Left ventricle myocardium inferior (tissue), 1 donor: ENCODE data around the gene PLCH1. TPM values are rescaled to one million over a fixed set of nuclear protein-coding genes. Genes with fewer than 3 reads are reported as not detected.

Source experiments
- DNase-seq: peaks from one replicate; pipeline ENCODE4 v3.0.0-alpha.2; 2020
- H3K27ac ChIP-seq: fragments of 200-600 bp; replicated peaks from 2 replicates; pipeline ENCODE4 v1.8.0; 2021
- H3K27me3 ChIP-seq: fragments of 200-600 bp; 2 replicates; pipeline ENCODE4 v1.8.0; 2021; ENCODE audit warnings: low read depth
- H3K36me3 ChIP-seq: fragments of 200-600 bp; 2 replicates; pipeline ENCODE4 v1.8.0; 2021
- H3K4me1 ChIP-seq: fragments of 200-600 bp; 2 replicates; pipeline ENCODE4 v1.8.0; 2021
- H3K4me3 ChIP-seq: fragments of 200-600 bp; 2 replicates; pipeline ENCODE4 v1.8.0; 2021; ENCODE audit warnings: mild to moderate bottlenecking, moderate library complexity
- H3K9me3 ChIP-seq: fragments of 200-600 bp; replicated peaks from 2 replicates; pipeline ENCODE4 v1.8.0; 2021
- CTCF ChIP-seq: fragments of 200-600 bp; IDR thresholded peaks from 2 replicates; pipeline ENCODE4 v1.8.0; 2021; ENCODE audit warnings: antibody characterized with exemption, mild to moderate bottlenecking, borderline replicate concordance
- intact Hi-C: fragments of 100-400 bp; cut with micrococcal nuclease; formaldehyde crosslinking; loops from one replicate; pipeline ENCODE4 v1.11.0; 2022
- total RNA-seq: library from RNA; stranded (reverse); fragmentation: NEBNext Ultra II Directional; extraction: Animal tissue kit (Norgen Biotek cat#: 25700); gene quantifications from one replicate; pipeline ENCODE4 v1.2.1, GENCODE V29; 2021
- donor health status: DM: no; HTN: yes; CAD: no; lungs with severe emphysema.

The PLCH1 gene
- total RNA-seq, 1 donor from 2014 or later, result 0.85 TPM

- no peak for TF ChIP-seq CTCF
- Histone ChIP-seq H3K27me3 (peaks cover 10% of the 10 kb centered on the region), H3K9me3 (no peaks in the 10 kb centered on the region), H3K36me3 (no peaks in the 10 kb centered on the region), H3K4me3 (no peak overlapping the region), H3K27ac (no peak overlapping the region), H3K4me1 (peaks cover 24% of the 10 kb centered on the region)
- intact Hi-C loops, result no loop called here
- DNase-seq, result no peak
Measured at GRCh38 chr3:155748611-155749365, 3.9 kb upstream of the PLCH1 start.

GRCh38 chr3:155747946-155748290, 3.0 kb upstream of the PLCH1 start:
- Histone ChIP-seq H3K4me1 (peaks cover 31% of the 10 kb centered on the region), H3K36me3 (no peaks in the 10 kb centered on the region), H3K4me3 (no peak overlapping the region), H3K9me3 (no peaks in the 10 kb centered on the region), H3K27me3 (peaks cover 19% of the 10 kb centered on the region), H3K27ac (no peak overlapping the region)
- no peak for TF ChIP-seq CTCF
- intact Hi-C loops, result no loop called here
- DNase-seq, result no peak

- DNase-seq, result no peak
- TF ChIP-seq CTCF, result no peak
- Histone ChIP-seq H3K9me3 (no peaks in the 10 kb centered on the region), H3K27me3 (peaks cover 24% of the 10 kb centered on the region), H3K27ac (no peak overlapping the region), H3K4me1 (peaks cover 31% of the 10 kb centered on the region), H3K4me3 (no peak overlapping the region), H3K36me3 (no peaks in the 10 kb centered on the region)
- intact Hi-C loops, result no loop called here
Measured at GRCh38 chr3:155747286-155747945, 2.5 kb upstream of the PLCH1 start.

- intact Hi-C loops, result no loop called here
Measured at GRCh38 chr3:155746703-155747102, 1.8 kb upstream of the PLCH1 start.

More at GRCh38 chr3:155746703-155747102, 1.8 kb upstream of the PLCH1 start:
- H3K9me3 ChIP-seq, result no peaks in the 10 kb centered on the region
- H3K27ac ChIP-seq, result no peak overlapping the region
- no peak for DNase-seq
- no peaks in the 10 kb centered on the region for H3K36me3 ChIP-seq
- no peak for TF ChIP-seq CTCF
- peaks cover 31% of the 10 kb centered on the region for H3K27me3 ChIP-seq
- no peak overlapping the region for H3K4me3 ChIP-seq
- peaks cover 31% of the 10 kb centered on the region for H3K4me1 ChIP-seq
